ENCODE measurements around the gene RFX3. TPM values are rescaled to one million over a fixed set of nuclear protein-coding genes. Genes with fewer than 3 reads are reported as not detected.

The RFX3 gene
- total RNA-seq, 2 donors from 2014 or later = 27.5 to 28.2 TPM

GRCh38 chr9:3444016-3444415, 81.8 kb downstream of the RFX3 start:
- no peak overlapping the region for H3K9ac ChIP-seq (ENCODE audit: extremely low read depth, low read length, poor library complexity, severe bottlenecking)
- no peaks in the 10 kb centered on the region for H3K27me3 Mint-ChIP-seq (ENCODE audit: insufficient read depth)
- H3K4me1 Mint-ChIP-seq = no peaks in the 10 kb centered on the region
- no peaks in the 10 kb centered on the region for H3K4me1 ChIP-seq (ENCODE audit: control insufficient read depth, insufficient read depth, low read length)
- DNase-seq = no peak
- TF ChIP-seq CTCF (conservative IDR thresholded peaks at IDR 0.05) = no peak
- H3K4me3 Mint-ChIP-seq = no peak overlapping the region
- no peaks in the 10 kb centered on the region for H3K9me3 Mint-ChIP-seq
- H3K9me3 ChIP-seq (ENCODE audit: control insufficient read depth, low read length) = no peaks in the 10 kb centered on the region
- H3K36me3 Mint-ChIP-seq (ENCODE audit: low read depth) = peaks cover 2% of the 10 kb centered on the region
- WGBS, 2 experiments (ENCODE audit: insufficient coverage in 1 of 2, insufficient read length in 1 of 2) = 100% methylated on average over 1 of the region's 1 CpG; no CpG with 5 or more reads in 1 of the 2 experiments
- no peaks in the 10 kb centered on the region for H3K36me3 ChIP-seq (ENCODE audit: control insufficient read depth, insufficient read depth, low read length)
- no peak overlapping the region for H3K27ac ChIP-seq (ENCODE audit: low read depth, low read length)
- H3K4me3 ChIP-seq (ENCODE audit: low read length) = no peak overlapping the region
- H3K27me3 ChIP-seq (ENCODE audit: control insufficient read depth, insufficient read depth, low read length, poor library complexity, severe bottlenecking) = no peaks in the 10 kb centered on the region
- H3K27ac Mint-ChIP-seq = no peak overlapping the region

GRCh38 chr9:3441197-3441816, 84.5 kb downstream of the RFX3 start:
- no peak overlapping the region for H3K9ac ChIP-seq (ENCODE audit: extremely low read depth, low read length, poor library complexity, severe bottlenecking)
- DNase-seq = peak; percentile 73
- peaks cover 2% of the 10 kb centered on the region for H3K36me3 Mint-ChIP-seq (ENCODE audit: low read depth)
- no peak overlapping the region for H3K27ac Mint-ChIP-seq
- 90 to 91% methylated on average over 4 to 6 of the region's 7 CpGs for WGBS, 2 experiments (ENCODE audit: insufficient coverage in 1 of 2, insufficient read length in 1 of 2)
- no peaks in the 10 kb centered on the region for H3K4me1 ChIP-seq (ENCODE audit: control insufficient read depth, insufficient read depth, low read length)
- no peaks in the 10 kb centered on the region for H3K36me3 ChIP-seq (ENCODE audit: control insufficient read depth, insufficient read depth, low read length)
- H3K9me3 Mint-ChIP-seq = no peaks in the 10 kb centered on the region
- H3K4me3 Mint-ChIP-seq = no peak overlapping the region
- no peaks in the 10 kb centered on the region for H3K27me3 ChIP-seq (ENCODE audit: control insufficient read depth, insufficient read depth, low read length, poor library complexity, severe bottlenecking)
- TF ChIP-seq CTCF (conservative IDR thresholded peaks at IDR 0.05) = peak; percentile 81
- H3K4me1 Mint-ChIP-seq = no peaks in the 10 kb centered on the region
- H3K4me3 ChIP-seq (ENCODE audit: low read length) = no peak overlapping the region
- no peak overlapping the region for H3K27ac ChIP-seq (ENCODE audit: low read depth, low read length)
- H3K27me3 Mint-ChIP-seq (ENCODE audit: insufficient read depth) = no peaks in the 10 kb centered on the region
- H3K9me3 ChIP-seq (ENCODE audit: control insufficient read depth, low read length) = no peaks in the 10 kb centered on the region

GRCh38 chr9:3436629-3437420, 89.0 kb downstream of the RFX3 start:
- no peak overlapping the region for H3K27ac Mint-ChIP-seq
- TF ChIP-seq CTCF (conservative IDR thresholded peaks at IDR 0.05) = no peak

More at GRCh38 chr9:3436629-3437420, 89.0 kb downstream of the RFX3 start:
- Histone ChIP-seq H3K27me3 (ENCODE audit: control insufficient read depth, insufficient read depth, low read length, poor library complexity, severe bottlenecking) (no peaks in the 10 kb centered on the region), H3K9me3 (ENCODE audit: control insufficient read depth, low read length) (no peaks in the 10 kb centered on the region), H3K4me3 (ENCODE audit: low read length) (no peak overlapping the region), H3K27ac (ENCODE audit: low read depth, low read length) (no peak overlapping the region), H3K4me1 (ENCODE audit: control insufficient read depth, insufficient read depth, low read length) (no peaks in the 10 kb centered on the region), H3K36me3 (ENCODE audit: control insufficient read depth, insufficient read depth, low read length) (no peaks in the 10 kb centered on the region), H3K9ac (ENCODE audit: extremely low read depth, low read length, poor library complexity, severe bottlenecking) (no peak overlapping the region)
- H3K9me3 Mint-ChIP-seq = no peaks in the 10 kb centered on the region
- no peaks in the 10 kb centered on the region for H3K27me3 Mint-ChIP-seq (ENCODE audit: insufficient read depth)
- 87 to 100% methylated on average over 1 to 3 of the region's 4 CpGs for WGBS, 2 experiments (ENCODE audit: insufficient coverage in 1 of 2, insufficient read length in 1 of 2)
- no peaks in the 10 kb centered on the region for H3K4me1 Mint-ChIP-seq
- H3K36me3 Mint-ChIP-seq (ENCODE audit: low read depth) = no peaks in the 10 kb centered on the region
- no peak overlapping the region for H3K4me3 Mint-ChIP-seq
- no peak for DNase-seq
